Measurements from ENCODE around the gene NEUROG1.

NEUROG1 gene

DNA sequence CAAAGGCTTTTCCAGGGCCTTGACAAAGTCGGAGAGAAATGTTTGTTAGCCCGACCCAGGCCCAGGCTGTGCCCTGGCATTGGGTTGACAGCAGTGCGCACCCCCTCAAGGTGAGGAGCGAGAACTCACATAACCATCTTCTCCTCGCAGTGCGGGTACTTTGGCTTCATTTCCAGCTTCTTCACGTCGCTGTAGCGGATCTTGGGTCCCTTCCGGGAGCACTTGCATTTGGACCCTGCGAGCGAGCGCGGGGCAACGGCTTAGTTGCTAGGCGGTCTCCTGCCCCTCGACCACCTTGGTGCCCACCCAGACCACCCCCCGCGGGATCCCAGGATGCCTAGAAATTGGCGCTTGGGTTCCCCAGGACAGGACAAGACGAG, 42.5 kb upstream of the NEUROG1 start:
- TF ChIP-seq, protein P1, sequence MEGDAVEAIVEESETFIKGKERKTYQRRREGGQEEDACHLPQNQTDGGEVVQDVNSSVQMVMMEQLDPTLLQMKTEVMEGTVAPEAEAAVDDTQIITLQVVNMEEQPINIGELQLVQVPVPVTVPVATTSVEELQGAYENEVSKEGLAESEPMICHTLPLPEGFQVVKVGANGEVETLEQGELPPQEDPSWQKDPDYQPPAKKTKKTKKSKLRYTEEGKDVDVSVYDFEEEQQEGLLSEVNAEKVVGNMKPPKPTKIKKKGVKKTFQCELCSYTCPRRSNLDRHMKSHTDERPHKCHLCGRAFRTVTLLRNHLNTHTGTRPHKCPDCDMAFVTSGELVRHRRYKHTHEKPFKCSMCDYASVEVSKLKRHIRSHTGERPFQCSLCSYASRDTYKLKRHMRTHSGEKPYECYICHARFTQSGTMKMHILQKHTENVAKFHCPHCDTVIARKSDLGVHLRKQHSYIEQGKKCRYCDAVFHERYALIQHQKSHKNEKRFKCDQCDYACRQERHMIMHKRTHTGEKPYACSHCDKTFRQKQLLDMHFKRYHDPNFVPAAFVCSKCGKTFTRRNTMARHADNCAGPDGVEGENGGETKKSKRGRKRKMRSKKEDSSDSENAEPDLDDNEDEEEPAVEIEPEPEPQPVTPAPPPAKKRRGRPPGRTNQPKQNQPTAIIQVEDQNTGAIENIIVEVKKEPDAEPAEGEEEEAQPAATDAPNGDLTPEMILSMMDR (IDR thresholded peaks at IDR 0.05; ENCODE audit: control insufficient read depth, extremely low read depth, insufficient read depth): no peak
- no peak for DNase-seq (ENCODE audit: low read depth)
- H3K4me3 ChIP-seq (ENCODE audit: low read depth, low read length): no peak overlapping the region

DNA sequence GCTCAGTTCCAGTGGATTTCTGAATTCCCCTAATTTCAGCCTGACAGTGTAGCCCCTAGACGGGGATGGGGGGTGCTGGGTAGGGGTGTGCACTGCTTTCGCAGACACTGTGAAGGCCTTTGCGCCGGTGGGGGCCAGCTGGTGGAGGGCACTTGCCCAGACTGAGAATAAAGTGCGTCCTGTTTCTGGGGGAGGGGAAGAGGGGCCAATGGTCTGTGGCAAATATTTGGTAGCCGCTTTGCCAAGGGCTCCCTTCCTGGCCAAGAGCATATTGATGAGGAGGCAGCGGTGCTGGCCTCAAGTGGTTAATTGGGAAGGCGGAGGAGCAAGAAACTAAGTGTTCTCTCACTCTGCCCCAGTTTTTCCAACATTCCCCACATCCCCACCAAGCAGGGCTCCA, 41.7 kb upstream of the NEUROG1 start:
- H3K4me3 ChIP-seq (ENCODE audit: low read depth, low read length): no peak overlapping the region
- TF ChIP-seq, protein P1 (IDR thresholded peaks at IDR 0.05; ENCODE audit: control insufficient read depth, extremely low read depth, insufficient read depth): no peak
- DNase-seq (ENCODE audit: low read depth): no peak

DNA sequence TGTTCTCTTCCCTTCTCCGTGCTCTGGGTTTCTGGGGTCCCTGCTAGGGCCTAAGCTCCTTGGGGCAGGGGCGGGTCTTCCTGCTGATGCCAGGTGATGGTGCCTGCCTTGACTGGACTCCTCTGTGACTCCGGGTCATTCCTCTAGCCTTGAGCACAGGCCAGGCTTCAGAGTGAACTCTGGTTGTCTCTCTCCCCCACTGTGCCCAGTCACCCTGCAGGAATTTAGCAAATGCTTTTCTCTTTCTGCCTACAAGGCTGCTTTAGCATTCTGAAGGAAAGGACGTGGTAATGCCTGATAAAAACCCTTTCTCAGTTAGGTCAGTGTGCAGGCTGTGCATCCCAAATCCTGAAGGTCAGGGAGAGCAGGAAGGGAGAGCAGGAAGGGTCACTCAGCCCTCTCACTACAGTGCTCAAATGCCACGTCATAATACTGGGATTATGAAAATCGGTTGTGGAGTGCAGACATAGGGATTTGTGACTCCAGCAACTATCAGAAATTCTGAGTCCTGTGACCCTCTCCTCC, 40.4 kb upstream of the NEUROG1 start:
- TF ChIP-seq, protein P1 (IDR thresholded peaks at IDR 0.05; ENCODE audit: control insufficient read depth, extremely low read depth, insufficient read depth): no peak
- no peak overlapping the region for H3K4me3 ChIP-seq (ENCODE audit: low read depth, low read length)
- DNase-seq (ENCODE audit: low read depth): no peak

DNA sequence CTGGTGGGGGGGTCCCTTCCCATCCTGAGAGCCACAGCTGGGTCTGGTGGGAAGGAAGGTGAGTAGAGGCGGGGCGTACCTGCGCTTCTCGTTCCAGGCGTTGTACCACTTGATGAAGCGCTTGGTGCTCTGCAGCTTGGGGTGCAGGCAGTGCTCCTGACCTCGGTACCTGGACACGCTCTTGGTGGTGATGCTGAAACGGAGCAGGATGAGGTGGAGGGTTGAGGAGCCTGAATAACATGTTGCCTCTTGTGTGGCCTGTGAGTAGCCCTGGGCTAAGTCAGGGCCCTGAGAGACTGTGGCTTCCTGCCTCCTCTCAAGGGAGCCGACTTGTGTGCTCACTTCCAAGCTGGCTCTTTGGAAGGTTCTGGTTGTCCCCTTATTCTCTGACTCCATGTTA, 38.7 kb upstream of the NEUROG1 start:
- TF ChIP-seq, protein P1 (IDR thresholded peaks at IDR 0.05; ENCODE audit: control insufficient read depth, extremely low read depth, insufficient read depth): no peak
- H3K4me3 ChIP-seq (ENCODE audit: low read depth, low read length): no peak overlapping the region
- no peak for DNase-seq (ENCODE audit: low read depth)

DNA sequence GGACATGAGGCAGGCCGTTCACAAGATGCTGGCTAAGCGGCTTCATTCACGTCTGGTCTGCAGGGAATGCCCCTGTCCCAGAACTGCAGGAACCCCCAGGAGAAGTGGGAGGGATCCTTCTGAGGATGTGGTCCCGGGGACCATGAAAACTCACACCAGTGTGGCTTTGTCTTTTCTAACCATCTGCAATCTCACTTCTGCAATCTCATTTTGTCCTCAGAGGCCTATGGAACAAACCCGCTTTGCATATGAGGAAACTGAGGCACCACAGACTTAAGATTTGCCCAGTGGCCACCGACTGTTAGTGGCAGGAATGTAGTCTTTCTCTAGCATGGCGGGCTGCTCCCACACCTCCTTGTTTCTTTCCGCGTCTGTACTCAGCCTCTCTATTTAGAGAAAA, 36.1 kb upstream of the NEUROG1 start:
- no peak for DNase-seq (ENCODE audit: low read depth)
- no peak overlapping the region for H3K4me3 ChIP-seq (ENCODE audit: low read depth, low read length)
- TF ChIP-seq, protein P1 (IDR thresholded peaks at IDR 0.05; ENCODE audit: control insufficient read depth, extremely low read depth, insufficient read depth): no peak

DNA sequence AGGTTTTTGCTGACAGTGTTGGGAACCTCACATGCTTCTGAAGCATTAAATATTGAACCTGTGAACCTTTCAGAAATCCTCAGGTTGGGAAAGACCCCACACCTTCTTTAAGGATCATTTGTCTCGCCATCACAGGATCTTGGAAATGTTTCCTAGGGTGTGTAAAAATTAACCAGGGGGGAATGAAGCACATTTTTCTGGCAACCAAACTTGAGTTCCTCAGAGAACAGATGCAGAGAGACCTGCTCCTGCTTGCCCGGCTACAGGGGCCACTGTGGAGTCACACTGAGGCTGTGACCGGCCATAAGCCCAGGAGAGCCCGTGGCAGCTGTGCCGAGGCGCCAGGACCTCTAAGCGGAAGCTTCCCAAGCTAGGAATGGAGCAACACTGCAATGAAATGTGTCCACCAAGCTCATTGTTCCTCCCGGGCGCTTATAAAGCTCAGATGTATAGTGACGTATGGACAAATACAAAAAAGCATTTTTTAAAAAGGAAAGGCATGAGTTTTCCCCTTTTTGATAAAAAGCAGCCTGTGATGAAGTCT, 35.4 kb upstream of the NEUROG1 start:
- H3K4me3 ChIP-seq (ENCODE audit: low read depth, low read length): no peak overlapping the region
- TF ChIP-seq, protein P1 (IDR thresholded peaks at IDR 0.05; ENCODE audit: control insufficient read depth, extremely low read depth, insufficient read depth): no peak
- no peak for DNase-seq (ENCODE audit: low read depth)

DNA sequence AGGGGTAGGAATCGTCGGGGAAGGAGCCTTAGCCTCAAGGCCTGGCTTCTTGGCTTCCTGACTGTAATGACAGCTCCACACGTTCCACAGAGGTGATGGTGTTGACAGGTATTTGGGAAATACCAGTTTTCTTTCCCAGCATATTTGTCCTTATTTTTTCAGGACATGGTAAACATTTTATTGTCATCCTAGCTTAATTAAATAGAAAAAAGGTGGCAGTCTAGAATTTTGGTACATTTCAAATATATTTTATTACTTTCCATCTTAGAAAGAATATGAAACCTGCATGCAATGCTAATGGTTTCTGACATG, 34.6 kb upstream of the NEUROG1 start:
- DNase-seq (ENCODE audit: low read depth): no peak
- no peak overlapping the region for H3K4me3 ChIP-seq (ENCODE audit: low read depth, low read length)
- TF ChIP-seq, protein P1 (IDR thresholded peaks at IDR 0.05; ENCODE audit: control insufficient read depth, extremely low read depth, insufficient read depth): no peak

Measured in LNCaP clone FGC (cell line).